Activated CD8-positive, alpha-beta T cell treated with anti-CD3 and anti-CD28 coated beads for 36 hours (primary cell): ENCODE measurements around the gene RNF130. TPM values are rescaled to one million over a fixed set of nuclear protein-coding genes. Genes with fewer than 3 reads are reported as not detected.

Experiments
- ATAC-seq: fragments of 200-7000 bp; cut with Tn5 transposase; one replicate; pipeline ENCODE4 v1.10.0; 2021; ENCODE audit warnings: mild to moderate bottlenecking, moderate library complexity
- CTCF ChIA-PET: fragments of 350-600 bp; sonication (Branson Sonifier 250); formaldehyde crosslinking; loops from one replicate; lab custom pipeline; 2021; ENCODE audit warnings: antibody characterized with exemption; lab: Charles Lee
- POLR2A ChIA-PET: fragments of 350-600 bp; sonication (Branson Sonifier 250); formaldehyde crosslinking; loops from one replicate; lab custom pipeline; 2021; ENCODE audit warnings: antibody characterized with exemption; lab: Charles Lee
- DNase-seq: peaks from one replicate; pipeline ENCODE4 v3.0.0-alpha.2; 2020
- H3K27ac Mint-ChIP-seq: one replicate; pipeline ENCODE4 v1.8.0; 2021; ENCODE audit warnings: mild to moderate bottlenecking, mixed read lengths
- H3K27me3 Mint-ChIP-seq: one replicate; pipeline ENCODE4 v1.8.0; 2021; ENCODE audit warnings: mixed read lengths
- H3K36me3 Mint-ChIP-seq: one replicate; pipeline ENCODE4 v1.8.0; 2021; ENCODE audit warnings: low read depth, mixed read lengths
- H3K4me1 Mint-ChIP-seq: one replicate; pipeline ENCODE4 v1.8.0; 2021; ENCODE audit warnings: low read depth, mixed read lengths
- H3K4me3 Mint-ChIP-seq: one replicate; pipeline ENCODE4 v1.8.0; 2021; ENCODE audit warnings: mild to moderate bottlenecking, moderate library complexity, mixed read lengths
- H3K9me3 Mint-ChIP-seq: one replicate; pipeline ENCODE4 v1.8.0; 2021; ENCODE audit warnings: mixed read lengths
- CTCF ChIP-seq: fragments of 200-600 bp; IDR thresholded peaks from one replicate; pipeline ENCODE4 v1.8.0; 2022; ENCODE audit warnings: antibody characterized with exemption, mild to moderate bottlenecking
- intact Hi-C: fragments of 100-400 bp; cut with micrococcal nuclease; formaldehyde crosslinking; loops from one replicate; pipeline ENCODE4 v1.10.0; 2022
- total RNA-seq, 2 experiments: library from RNA; stranded (reverse); gene quantifications; one replicate each; pipeline ENCODE4 v1.2.3, GENCODE V29; 2021

RNF130 gene
- total RNA-seq, 2 experiments from 2014 or later, result 10.1 to 10.6 TPM

GRCh38 chr5:179936976-179937681 is 134.4 kb downstream of the RNF130 start:
- Mint-ChIP-seq H3K4me3 (no peak overlapping the region), H3K27me3 (peaks cover 1% of the 10 kb centered on the region), H3K4me1 (no peaks in the 10 kb centered on the region), H3K27ac (no peak overlapping the region), H3K9me3 (no peaks in the 10 kb centered on the region), H3K36me3 (no peaks in the 10 kb centered on the region)
- TF ChIP-seq CTCF, result no peak
- no peak for ATAC-seq
- ChIA-PET POLR2A (no interaction called here), CTCF (no interaction called here)
- DNase-seq, result no peak
- intact Hi-C loops, result no loop called here

- H3K27me3 Mint-ChIP-seq, result no peaks in the 10 kb centered on the region
- no peaks in the 10 kb centered on the region for H3K4me1 Mint-ChIP-seq
- ChIA-PET POLR2A (no interaction called here), CTCF (no interaction called here)
- H3K27ac Mint-ChIP-seq, result no peak overlapping the region
- no peaks in the 10 kb centered on the region for H3K36me3 Mint-ChIP-seq
- H3K4me3 Mint-ChIP-seq, result no peak overlapping the region
- H3K9me3 Mint-ChIP-seq, result no peaks in the 10 kb centered on the region
- intact Hi-C loops, result no loop called here
- no peak for ATAC-seq
- no peak for TF ChIP-seq CTCF
- DNase-seq, result no peak
Observed at GRCh38 chr5:179930788-179931473, 140.6 kb downstream of the RNF130 start.

GRCh38 chr5:179927824-179928223 is 143.7 kb downstream of the RNF130 start:
- CTCF ChIA-PET, result no interaction called here
- Mint-ChIP-seq H3K36me3 (no peaks in the 10 kb centered on the region), H3K4me1 (no peaks in the 10 kb centered on the region), H3K4me3 (no peak overlapping the region), H3K27ac (no peak overlapping the region), H3K9me3 (no peaks in the 10 kb centered on the region), H3K27me3 (no peaks in the 10 kb centered on the region)
- intact Hi-C loops, result no loop called here
- POLR2A ChIA-PET, result no interaction called here
- ATAC-seq (no peak), DNase-seq (no peak)
- TF ChIP-seq CTCF, result no peak

GRCh38 chr5:179926657-179927056 is 144.9 kb downstream of the RNF130 start:
- TF ChIP-seq CTCF, result no peak
- POLR2A ChIA-PET, result no interaction called here
- CTCF ChIA-PET, result no interaction called here
- H3K4me1 Mint-ChIP-seq, result no peaks in the 10 kb centered on the region
- H3K9me3 Mint-ChIP-seq, result no peaks in the 10 kb centered on the region
- H3K4me3 Mint-ChIP-seq, result no peak overlapping the region
- no peaks in the 10 kb centered on the region for H3K36me3 Mint-ChIP-seq
- DNase-seq (no peak), ATAC-seq (no peak)
- H3K27ac Mint-ChIP-seq, result no peak overlapping the region
- intact Hi-C loops, result no loop called here
- H3K27me3 Mint-ChIP-seq, result no peaks in the 10 kb centered on the region

GRCh38 chr5:179923436-179923835 is 148.1 kb downstream of the RNF130 start:
- ChIA-PET POLR2A (no interaction called here), CTCF (interaction anchor here (1.6 kb wide), 1 partner anchor 15 kb away, joined by 4 read pairs; no protein-coding TSS in a partner anchor)
- Mint-ChIP-seq H3K27ac (no peak overlapping the region), H3K4me3 (no peak overlapping the region), H3K27me3 (peaks cover 2% of the 10 kb centered on the region), H3K9me3 (no peaks in the 10 kb centered on the region), H3K36me3 (no peaks in the 10 kb centered on the region), H3K4me1 (no peaks in the 10 kb centered on the region)
- DNase-seq (no peak), ATAC-seq (no peak)
- no peak for TF ChIP-seq CTCF
- intact Hi-C loops, result no loop called here
